GM10266 (cell line): ENCODE measurements around the gene WDR49.

ENCODE experiments used
- DNase-seq: peaks from one replicate; pipeline ENCODE4 v3.0.0; 2012; ENCODE audit errors: extremely low spot score
- TF ChIP-seq, protein P1 (sequence below): IDR thresholded peaks from 2 replicates; pipeline ENCODE4 v1.5.1; 2012; ENCODE audit warnings: mild to moderate bottlenecking, low read depth; ENCODE audit not compliant: control insufficient read depth, insufficient read depth; ENCODE audit errors: missing control alignments

The WDR49 gene

DNA sequence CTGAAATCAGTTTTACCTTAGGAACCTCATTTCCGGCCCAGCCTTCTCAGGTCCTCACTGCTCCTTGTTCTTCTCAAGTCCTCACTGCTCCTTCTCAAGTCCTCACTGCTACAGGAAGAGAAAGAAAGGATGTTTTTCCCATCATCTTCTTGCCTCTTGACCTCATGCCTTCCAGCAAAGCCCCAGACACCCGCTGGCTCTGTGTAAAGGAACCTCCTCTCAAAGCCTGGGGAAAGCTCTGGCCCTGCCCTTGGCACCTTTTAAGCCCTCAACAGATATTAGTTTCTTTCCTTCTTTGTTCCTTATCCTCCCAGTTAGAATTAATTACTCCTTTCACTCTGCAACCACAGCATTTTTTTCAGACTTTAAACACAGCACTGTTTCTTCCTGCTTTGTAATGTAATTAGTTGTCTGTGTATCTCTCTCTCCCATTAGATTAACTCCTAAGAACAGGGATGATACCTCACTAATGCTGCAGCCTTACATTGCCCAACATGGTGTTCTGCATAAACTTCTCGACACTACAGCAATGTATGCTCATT is 4.0 kb upstream of the WDR49 start:
- no peak for DNase-seq

DNA sequence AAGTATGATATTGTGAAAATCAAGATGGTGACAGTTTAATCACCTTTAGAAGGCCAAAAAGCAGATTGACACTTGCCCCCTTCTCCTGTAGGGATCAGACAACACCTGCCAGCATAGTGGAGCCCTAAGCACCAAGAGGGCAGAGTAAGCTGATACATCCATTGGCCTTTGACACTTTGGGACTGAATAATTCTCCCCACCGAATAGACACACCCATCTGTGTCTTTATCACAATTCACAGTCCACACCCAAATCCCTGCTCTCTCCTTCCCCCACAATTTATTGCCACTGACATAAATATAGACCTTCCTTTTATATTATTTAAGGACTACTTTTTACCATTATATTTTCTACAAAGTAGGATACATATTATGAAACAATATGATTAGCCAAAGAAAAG is 3.1 kb upstream of the WDR49 start:
- no peak for DNase-seq
- TF ChIP-seq, protein P1, sequence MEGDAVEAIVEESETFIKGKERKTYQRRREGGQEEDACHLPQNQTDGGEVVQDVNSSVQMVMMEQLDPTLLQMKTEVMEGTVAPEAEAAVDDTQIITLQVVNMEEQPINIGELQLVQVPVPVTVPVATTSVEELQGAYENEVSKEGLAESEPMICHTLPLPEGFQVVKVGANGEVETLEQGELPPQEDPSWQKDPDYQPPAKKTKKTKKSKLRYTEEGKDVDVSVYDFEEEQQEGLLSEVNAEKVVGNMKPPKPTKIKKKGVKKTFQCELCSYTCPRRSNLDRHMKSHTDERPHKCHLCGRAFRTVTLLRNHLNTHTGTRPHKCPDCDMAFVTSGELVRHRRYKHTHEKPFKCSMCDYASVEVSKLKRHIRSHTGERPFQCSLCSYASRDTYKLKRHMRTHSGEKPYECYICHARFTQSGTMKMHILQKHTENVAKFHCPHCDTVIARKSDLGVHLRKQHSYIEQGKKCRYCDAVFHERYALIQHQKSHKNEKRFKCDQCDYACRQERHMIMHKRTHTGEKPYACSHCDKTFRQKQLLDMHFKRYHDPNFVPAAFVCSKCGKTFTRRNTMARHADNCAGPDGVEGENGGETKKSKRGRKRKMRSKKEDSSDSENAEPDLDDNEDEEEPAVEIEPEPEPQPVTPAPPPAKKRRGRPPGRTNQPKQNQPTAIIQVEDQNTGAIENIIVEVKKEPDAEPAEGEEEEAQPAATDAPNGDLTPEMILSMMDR, result no peak

More for the DNA sequence above, 4.0 kb upstream of the WDR49 start:
- TF ChIP-seq, protein P1, result no peak

GRCh38 chr3:167653155-167653554 is 587 bp downstream of the WDR49 start:
- no peak for DNase-seq
- TF ChIP-seq, protein P1, result no peak

GRCh38 chr3:167651826-167652225 is 1.9 kb downstream of the WDR49 start:
- DNase-seq, result no peak
- TF ChIP-seq, protein P1, result no peak

GRCh38 chr3:167650459-167650858 is 3.3 kb downstream of the WDR49 start:
- no peak for DNase-seq
- TF ChIP-seq, protein P1, result no peak

- no peak for DNase-seq
- TF ChIP-seq, protein P1, result no peak
Observed at GRCh38 chr3:167649746-167650145, 4.0 kb downstream of the WDR49 start.

- no peak for DNase-seq
- TF ChIP-seq, protein P1, result no peak
Observed at GRCh38 chr3:167644611-167645010, 9.1 kb downstream of the WDR49 start.
